Liver (tissue), 9 donors: ENCODE measurements around the gene RFX4. TPM values are rescaled to one million over a fixed set of nuclear protein-coding genes. Genes with fewer than 3 reads are reported as not detected.

Experiments
- DNase-seq: peaks from one replicate; pipeline ENCODE4 v3.0.0-alpha.2; 2017; ENCODE audit warnings: low spot score
- H3K27ac ChIP-seq, 2 donors: one replicate each; pipeline ENCODE4 v1.7.0; 2013; ENCODE audit warnings: inconsistent platforms in 2 of 2, low read length in 2 of 2, control low read depth in 1 of 2, low read depth in 1 of 2, mild to moderate bottlenecking in 1 of 2
- H3K27me3 ChIP-seq, 4 donors: one replicate each; pipeline versions ENCODE4 v1.6.1 to v1.7.0; 2013; ENCODE audit warnings: low read length in 3 of 4, inconsistent platforms in 1 of 4, mild to moderate bottlenecking in 1 of 4, moderate library complexity in 1 of 4; ENCODE audit not compliant: control insufficient read depth in 4 of 4, insufficient read depth in 4 of 4
- H3K36me3 ChIP-seq, 4 donors: one replicate each; pipeline versions ENCODE4 v1.6.1 to v1.7.0; 2013; ENCODE audit warnings: low read length in 3 of 4, mild to moderate bottlenecking in 3 of 4, low read depth in 1 of 4, moderate library complexity in 1 of 4; ENCODE audit not compliant: control insufficient read depth in 4 of 4, insufficient read depth in 3 of 4
- H3K4me1 ChIP-seq, 4 donors: one replicate each; pipeline versions ENCODE4 v1.6.1 to v1.7.0; 2013; ENCODE audit warnings: low read length in 3 of 4, mild to moderate bottlenecking in 3 of 4, moderate library complexity in 1 of 4; ENCODE audit not compliant: control insufficient read depth in 4 of 4, insufficient read depth in 4 of 4
- H3K4me3 ChIP-seq, 3 donors: one replicate each; pipeline versions ENCODE4 v1.6.1 to v1.7.0; 2013; ENCODE audit warnings: low read length in 3 of 3, control low read depth in 1 of 3, low read depth in 1 of 3, mild to moderate bottlenecking in 1 of 3
- H3K9ac ChIP-seq, 2 donors: one replicate each; pipeline ENCODE4 v1.7.0; 2013; ENCODE audit warnings: low read length in 2 of 2, mild to moderate bottlenecking in 2 of 2, moderate library complexity in 2 of 2, control low read depth in 1 of 2, low read depth in 1 of 2
- H3K9me3 ChIP-seq, 4 donors: one replicate each; pipeline versions ENCODE4 v1.6.1 to v1.7.0; 2013; ENCODE audit warnings: low read length in 3 of 4; ENCODE audit not compliant: control insufficient read depth in 4 of 4
- CTCF ChIP-seq: fragments of 150-350 bp; IDR thresholded peaks from 2 replicates; pipeline ENCODE4 v1.5.1; 2017; ENCODE audit warnings: improper control_type of control experiment, low read depth, low read length; ENCODE audit not compliant: missing input control
- EGR1 ChIP-seq, 2 donors: IDR thresholded peaks; 2 replicates each; pipeline ENCODE4 v1.6.1; 2016 to 2018; ENCODE audit warnings: antibody characterized with exemption in 2 of 2, low read depth in 2 of 2
- FOXA1 ChIP-seq: IDR thresholded peaks from 2 replicates; pipeline ENCODE4 v1.6.1; 2016; ENCODE audit warnings: antibody characterized with exemption
- FOXA2 ChIP-seq: IDR thresholded peaks from 2 replicates; pipeline ENCODE4 v1.6.1; 2016; ENCODE audit warnings: antibody characterized with exemption
- GABPA ChIP-seq, 2 donors: IDR thresholded peaks in 1 of 2; conservative IDR thresholded peaks in 1 of 2; 2 replicates each; pipeline ENCODE4 v1.6.1; 2016; ENCODE audit warnings: antibody characterized with exemption in 2 of 2, mild to moderate bottlenecking in 1 of 2, moderate library complexity in 1 of 2
- HNF4A ChIP-seq, 2 donors: conservative IDR thresholded peaks; 2 replicates each; pipeline ENCODE4 v1.6.1; 2016; ENCODE audit warnings: antibody characterized with exemption in 2 of 2, mild to moderate bottlenecking in 2 of 2
- HNF4G ChIP-seq: IDR thresholded peaks from 2 replicates; pipeline ENCODE4 v1.6.1; 2016; ENCODE audit warnings: antibody characterized with exemption
- JUND ChIP-seq, 2 donors: IDR thresholded peaks; 2 replicates each; pipeline ENCODE4 v1.6.1; 2016; ENCODE audit warnings: antibody characterized with exemption in 2 of 2
- MAX ChIP-seq: IDR thresholded peaks from 2 replicates; pipeline ENCODE4 v1.6.1; 2016; ENCODE audit warnings: antibody characterized with exemption
- NR2F2 ChIP-seq: IDR thresholded peaks from 2 replicates; pipeline ENCODE4 v1.6.1; 2016; ENCODE audit warnings: antibody characterized with exemption
- RAD21 ChIP-seq, 2 donors: IDR thresholded peaks; 2 replicates each; pipeline ENCODE4 v1.6.1; 2016; ENCODE audit warnings: antibody characterized with exemption in 2 of 2, mild to moderate bottlenecking in 2 of 2
- RXRA ChIP-seq, 2 donors: IDR thresholded peaks; 2 replicates each; pipeline ENCODE4 v1.6.1; 2017 to 2018; ENCODE audit warnings: antibody characterized with exemption in 2 of 2, mild to moderate bottlenecking in 1 of 2
- SP1 ChIP-seq: IDR thresholded peaks from 2 replicates; pipeline ENCODE4 v1.6.1; 2018; ENCODE audit warnings: antibody characterized with exemption, mild to moderate bottlenecking
- TAF1 ChIP-seq: conservative IDR thresholded peaks from 2 replicates; pipeline ENCODE4 v1.6.1; 2016; ENCODE audit warnings: antibody characterized with exemption, mild to moderate bottlenecking
- YY1 ChIP-seq: IDR thresholded peaks from 2 replicates; pipeline ENCODE4 v1.6.1; 2016; ENCODE audit warnings: antibody characterized with exemption, mild to moderate bottlenecking
- ZBTB33 ChIP-seq: IDR thresholded peaks from 2 replicates; pipeline ENCODE4 v1.6.1; 2016; ENCODE audit warnings: antibody characterized with exemption
- WGBS: extraction: QIAGEN DNeasy Blood & Tissue Kit; methylation state at CpG from one replicate; pipeline ENCODE4 v1.1.7; 2013; 5-methylcytosine and 5-hydroxymethylcytosine counted together
- polyA plus RNA-seq, 2 donors: library from polyadenylated mRNA; stranded (reverse) in 1 of 2; unstranded in 1 of 2; fragments of 200-250 nt in 1 of 2; fragments of >200 nt in 1 of 2; fragmentation: Nextera tagmentation in 1 of 2; extraction: Ambion mirVana in 1 of 2; gene quantifications; one replicate each; pipeline versions ENCODE4 v1.2.1 to v1.2.3, GENCODE V29; 2013 to 2015
- total RNA-seq, 2 donors: library from RNA; depleted of rRNA; stranded (reverse); fragments of >200 nt; gene quantifications; one replicate each; pipeline ENCODE4 v1.2.3, GENCODE V29; 2014
- TF ChIP-seq, protein P1 (sequence below): IDR thresholded peaks from 2 replicates; pipeline ENCODE4 v1.6.1; 2016; ENCODE audit warnings: antibody characterized with exemption, mild to moderate bottlenecking
- TF ChIP-seq, protein P2 (sequence below): IDR thresholded peaks from 2 replicates; pipeline ENCODE4 v1.6.1; 2016; ENCODE audit warnings: antibody characterized with exemption
- donor health status: healthy.
- donor health status: healthy.
- donor health status: healthy.
- donor health status: healthy.
- donor health status: healthy.

RFX4 gene
- total and polyA plus RNA-seq, 4 donors = not detected

DNA sequence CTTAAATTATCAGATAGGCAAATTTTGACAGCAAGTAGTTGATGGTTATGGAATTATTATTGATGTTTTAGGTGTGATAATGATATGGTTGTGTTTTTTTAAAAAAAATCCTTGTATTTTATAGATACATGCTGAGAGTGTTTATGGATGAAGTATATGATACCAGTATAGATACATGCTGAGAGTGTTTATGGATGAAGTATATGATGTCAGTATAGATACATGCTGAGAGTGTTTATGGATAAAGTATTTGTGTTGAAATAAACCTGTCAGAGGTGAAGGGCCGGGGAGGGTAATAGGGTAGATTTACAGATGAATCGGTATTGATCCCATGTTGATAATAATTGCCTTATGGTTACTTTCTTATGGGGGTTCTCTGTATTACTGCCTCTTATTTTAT, 6.0 kb upstream of the RFX4 start:
- peaks cover 2 to 16% (median 5%) of the 10 kb centered on the region in 4 donors for H3K27me3 ChIP-seq
- TF ChIP-seq FOXA2 (no peak), ZBTB33 (no peak), EGR1 (IDR thresholded peaks at IDR 0.05; ENCODE audit: low read depth in 2 of 2) (no peak), JUND (IDR thresholded peaks at IDR 0.05) (no peak), HNF4G (no peak), GABPA (IDR thresholded peaks at IDR 0.05 in 1 of 2, conservative IDR thresholded peaks at IDR 0.05 in 1 of 2) (no peak), CTCF (no peak), HNF4A (conservative IDR thresholded peaks at IDR 0.05) (no peak), SP1 (no peak), YY1 (no peak), RXRA (IDR thresholded peaks at IDR 0.05) (no peak), MAX (no peak), NR2F2 (no peak), RAD21 (IDR thresholded peaks at IDR 0.05) (no peak), FOXA1 (no peak), TAF1 (no peak)
- TF ChIP-seq, protein P1, sequence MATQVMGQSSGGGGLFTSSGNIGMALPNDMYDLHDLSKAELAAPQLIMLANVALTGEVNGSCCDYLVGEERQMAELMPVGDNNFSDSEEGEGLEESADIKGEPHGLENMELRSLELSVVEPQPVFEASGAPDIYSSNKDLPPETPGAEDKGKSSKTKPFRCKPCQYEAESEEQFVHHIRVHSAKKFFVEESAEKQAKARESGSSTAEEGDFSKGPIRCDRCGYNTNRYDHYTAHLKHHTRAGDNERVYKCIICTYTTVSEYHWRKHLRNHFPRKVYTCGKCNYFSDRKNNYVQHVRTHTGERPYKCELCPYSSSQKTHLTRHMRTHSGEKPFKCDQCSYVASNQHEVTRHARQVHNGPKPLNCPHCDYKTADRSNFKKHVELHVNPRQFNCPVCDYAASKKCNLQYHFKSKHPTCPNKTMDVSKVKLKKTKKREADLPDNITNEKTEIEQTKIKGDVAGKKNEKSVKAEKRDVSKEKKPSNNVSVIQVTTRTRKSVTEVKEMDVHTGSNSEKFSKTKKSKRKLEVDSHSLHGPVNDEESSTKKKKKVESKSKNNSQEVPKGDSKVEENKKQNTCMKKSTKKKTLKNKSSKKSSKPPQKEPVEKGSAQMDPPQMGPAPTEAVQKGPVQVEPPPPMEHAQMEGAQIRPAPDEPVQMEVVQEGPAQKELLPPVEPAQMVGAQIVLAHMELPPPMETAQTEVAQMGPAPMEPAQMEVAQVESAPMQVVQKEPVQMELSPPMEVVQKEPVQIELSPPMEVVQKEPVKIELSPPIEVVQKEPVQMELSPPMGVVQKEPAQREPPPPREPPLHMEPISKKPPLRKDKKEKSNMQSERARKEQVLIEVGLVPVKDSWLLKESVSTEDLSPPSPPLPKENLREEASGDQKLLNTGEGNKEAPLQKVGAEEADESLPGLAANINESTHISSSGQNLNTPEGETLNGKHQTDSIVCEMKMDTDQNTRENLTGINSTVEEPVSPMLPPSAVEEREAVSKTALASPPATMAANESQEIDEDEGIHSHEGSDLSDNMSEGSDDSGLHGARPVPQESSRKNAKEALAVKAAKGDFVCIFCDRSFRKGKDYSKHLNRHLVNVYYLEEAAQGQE = no peak
- TF ChIP-seq, protein P2, sequence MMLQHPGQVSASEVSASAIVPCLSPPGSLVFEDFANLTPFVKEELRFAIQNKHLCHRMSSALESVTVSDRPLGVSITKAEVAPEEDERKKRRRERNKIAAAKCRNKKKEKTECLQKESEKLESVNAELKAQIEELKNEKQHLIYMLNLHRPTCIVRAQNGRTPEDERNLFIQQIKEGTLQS = no peak
- H3K36me3 ChIP-seq = no peaks in the 10 kb centered on the region
- no peak overlapping the region for H3K9ac ChIP-seq
- no peaks in the 10 kb centered on the region for H3K9me3 ChIP-seq
- H3K4me3 ChIP-seq = no peak overlapping the region
- H3K4me1 ChIP-seq = peaks cover 3 to 8% (median 7%) of the 10 kb centered on the region in 4 donors
- 92% methylated on average over 2 of the region's 2 CpGs for WGBS
- H3K27ac ChIP-seq = no peak overlapping the region
- no peak for DNase-seq
